Activated T-helper 1 cell treated with anti-CD3 and anti-CD28 coated beads, Interleukin-2, amount 50 U/mL, for 16 hours (primary cell): ENCODE measurements around the gene GPHA2.

Source experiments
- DNase-seq, 2 donors: peaks; one replicate each; pipeline ENCODE4 v3.0.0-alpha.2; 2020; ENCODE audit warnings: low read depth in 1 of 2, low spot score in 1 of 2

The GPHA2 gene

DNA sequence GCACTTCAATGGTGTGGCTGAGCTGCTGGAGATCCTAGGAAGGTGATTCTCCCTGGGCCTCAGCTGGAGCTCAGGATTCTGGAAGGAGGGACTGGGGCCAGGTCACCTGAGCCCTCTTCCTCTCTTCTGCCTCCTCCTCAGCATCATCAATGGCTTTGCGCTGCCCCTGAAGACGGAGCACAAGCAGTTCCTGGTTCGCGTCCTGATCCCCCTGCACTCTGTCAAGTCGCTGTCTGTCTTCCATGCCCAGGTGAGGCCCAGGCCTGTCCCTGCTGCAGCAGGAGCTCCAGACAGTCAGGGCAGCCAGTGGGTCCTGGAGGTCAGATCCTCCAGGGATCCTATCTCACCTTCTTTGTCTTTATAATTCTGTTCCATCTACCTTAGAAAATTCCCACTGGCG, 5.4 kb downstream of the GPHA2 start:
- DNase-seq: no peak

DNA sequence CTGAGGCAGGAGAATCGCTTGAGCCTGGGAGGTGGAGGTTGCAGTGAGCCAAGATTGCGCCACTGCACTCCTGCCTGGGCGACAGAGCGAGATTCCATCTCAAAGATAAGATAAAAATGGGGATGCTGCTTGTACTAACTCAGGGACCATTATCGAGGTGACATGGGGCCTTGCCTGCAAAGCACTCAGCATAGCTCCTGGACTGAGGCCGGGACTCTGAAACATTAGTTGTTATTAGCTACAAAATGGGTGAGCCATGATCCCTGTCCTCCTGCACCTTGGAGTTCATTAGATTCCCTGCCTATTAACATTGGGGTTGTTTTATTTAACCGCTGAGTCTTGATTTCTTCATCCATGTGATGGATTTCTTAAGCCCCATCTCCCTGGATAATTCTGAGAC, 6.1 kb downstream of the GPHA2 start:
- no peak for DNase-seq

DNA sequence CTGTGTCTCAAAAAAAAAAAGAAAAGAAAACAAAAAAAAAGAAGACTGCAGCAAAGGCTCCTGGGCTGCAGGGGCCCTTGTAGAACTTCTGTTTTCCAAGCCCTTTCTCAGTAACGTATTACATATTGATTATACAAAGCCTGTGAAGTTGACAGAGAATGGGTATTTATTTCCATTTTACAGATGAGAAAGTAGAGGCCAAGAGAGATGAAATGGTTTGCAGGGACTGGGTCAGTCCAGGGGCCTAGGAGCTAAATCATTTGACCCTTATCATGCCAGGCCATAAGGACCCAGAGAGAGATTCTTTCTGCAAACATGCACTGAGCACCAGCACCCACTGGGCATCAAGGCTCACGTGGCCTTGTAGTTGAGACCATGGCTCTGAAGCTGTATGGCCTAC, 6.7 kb downstream of the GPHA2 start:
- DNase-seq: no peak

DNA sequence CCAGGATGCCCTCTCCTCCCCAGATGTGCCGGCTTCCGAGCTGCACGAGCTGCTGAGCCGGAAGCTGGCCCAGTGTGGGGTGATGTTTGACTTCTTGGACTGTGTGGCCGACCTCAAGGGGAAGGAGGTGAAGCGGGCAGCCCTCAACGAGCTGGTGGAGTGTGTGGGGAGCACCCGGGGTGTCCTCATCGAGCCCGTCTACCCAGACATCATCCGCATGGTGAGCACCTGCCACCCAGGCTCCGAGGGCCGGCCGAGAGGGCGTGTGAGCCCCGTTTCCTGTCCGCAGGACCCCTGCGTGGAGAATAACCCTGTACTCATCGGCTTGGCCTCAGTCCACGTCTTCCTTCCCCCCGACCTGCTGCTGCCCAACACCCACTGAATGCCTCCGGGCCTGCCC, 9.0 kb downstream of the GPHA2 start:
- no peak for DNase-seq

DNA sequence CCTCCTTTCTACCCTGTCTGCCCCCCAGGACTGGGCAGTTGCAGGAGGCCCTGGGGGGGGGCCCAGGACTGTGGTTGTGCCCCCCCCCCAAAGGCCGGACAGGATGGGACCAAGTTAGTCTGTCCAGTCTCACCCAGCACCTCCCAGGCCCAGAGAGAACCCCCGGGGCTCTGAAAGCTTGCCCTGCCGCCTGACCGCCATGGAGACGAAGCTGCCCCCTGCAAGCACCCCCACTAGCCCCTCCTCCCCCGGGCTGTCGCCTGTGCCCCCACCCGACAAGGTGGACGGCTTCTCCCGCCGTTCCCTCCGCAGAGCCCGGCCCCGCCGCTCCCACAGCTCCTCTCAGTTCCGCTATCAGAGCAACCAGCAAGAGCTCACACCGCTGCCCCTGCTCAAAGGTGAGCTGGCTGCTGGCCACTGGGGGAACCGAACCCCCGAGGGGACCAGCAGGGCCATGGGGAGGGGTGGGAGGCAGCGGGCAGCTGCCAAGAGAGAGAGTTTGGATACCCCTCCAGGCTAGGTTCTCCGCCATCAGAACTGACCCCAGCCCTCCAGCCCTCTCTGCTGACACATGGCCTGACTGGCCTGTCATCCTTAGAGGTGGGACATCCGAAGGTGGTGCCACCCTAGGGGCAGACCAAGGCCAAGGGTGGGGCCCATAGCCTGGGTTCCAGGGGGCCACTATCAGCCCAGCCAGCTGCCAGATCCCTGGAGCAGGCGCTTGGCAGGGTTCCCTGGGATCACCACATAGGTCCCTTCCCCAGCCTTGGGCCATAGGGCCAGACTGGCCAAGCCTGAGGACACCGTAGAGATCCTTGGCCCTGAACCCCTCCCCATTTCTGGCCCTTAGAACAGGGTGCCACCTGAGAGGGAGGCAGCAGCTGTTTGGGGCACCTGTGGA, 9.9 kb downstream of the GPHA2 start:
- DNase-seq: no peak

DNA sequence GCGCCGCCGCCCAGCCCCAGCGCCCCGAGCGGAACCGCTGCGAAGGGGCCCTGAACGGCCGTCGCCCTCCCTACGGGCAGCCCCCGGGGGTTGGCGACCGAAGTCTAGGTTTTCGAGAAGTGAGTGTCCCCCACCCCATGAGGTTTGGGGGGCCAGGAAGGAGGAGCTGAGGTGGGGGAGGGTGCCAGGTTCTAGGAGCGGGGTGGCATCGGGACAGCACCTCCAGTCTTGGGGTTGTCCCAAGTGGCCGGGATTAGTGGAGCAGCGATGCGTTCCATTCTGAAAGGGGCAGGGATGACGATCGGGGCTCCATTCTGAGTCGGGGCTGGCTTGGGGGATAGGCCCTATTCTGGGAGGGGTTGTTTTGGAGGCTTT, 10.8 kb downstream of the GPHA2 start:
- no peak for DNase-seq

DNA sequence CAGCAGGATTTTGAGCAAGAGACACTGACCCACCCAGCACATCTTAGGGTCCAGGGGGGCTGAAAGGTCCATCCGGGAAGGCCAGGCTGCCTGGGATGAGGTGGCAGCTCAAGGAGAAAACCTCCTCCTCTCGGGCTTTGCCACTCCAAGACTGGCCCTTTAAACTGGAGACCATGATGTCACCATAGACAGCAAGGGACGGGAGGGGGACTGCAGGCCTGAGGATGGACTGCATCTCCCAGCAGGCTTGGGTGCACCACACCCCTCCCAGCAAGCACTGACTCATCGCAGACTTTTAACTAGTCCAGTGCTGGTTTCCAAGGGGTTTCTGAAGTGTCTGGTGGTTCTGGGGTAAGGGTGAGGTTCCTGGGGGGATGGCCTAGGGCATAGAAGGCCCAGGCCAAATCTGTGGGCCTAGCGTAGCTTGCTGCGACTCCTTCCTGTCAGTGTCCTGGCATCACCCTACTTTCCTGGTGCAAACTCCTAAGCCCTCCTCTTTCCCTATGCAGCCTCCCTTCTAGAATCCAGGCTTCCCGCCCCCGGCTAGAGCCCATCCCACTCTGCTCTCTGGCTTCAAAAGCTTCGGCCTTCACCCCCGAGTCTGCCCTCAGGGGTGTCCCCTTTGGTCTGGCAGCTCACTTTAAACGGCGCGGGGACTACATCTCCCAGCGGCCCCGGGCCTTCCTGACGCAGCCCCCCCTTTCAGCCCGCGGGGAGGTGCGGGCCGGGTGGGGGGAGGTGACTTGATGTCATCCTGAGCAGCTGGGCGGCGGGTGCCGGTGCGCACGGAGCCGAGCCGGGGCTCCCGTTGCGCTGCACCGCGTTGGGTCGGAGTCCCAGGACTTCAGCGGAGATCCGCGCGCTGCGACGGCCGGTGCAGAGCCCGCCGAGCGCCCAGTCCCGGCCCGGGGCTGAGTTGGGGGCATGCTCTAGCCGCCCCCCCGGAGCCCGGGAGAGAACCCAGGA, 11.5 kb downstream of the GPHA2 start, which contains the start of gene PPP2R5B:
TSS of gene PPP2R5B (plus strand) at position 746 of the 966 bp plus-strand sequence. CDS start 1,046 bp downstream, outside the sequence.
- DNase-seq: peak; percentile 71 to 85

DNA sequence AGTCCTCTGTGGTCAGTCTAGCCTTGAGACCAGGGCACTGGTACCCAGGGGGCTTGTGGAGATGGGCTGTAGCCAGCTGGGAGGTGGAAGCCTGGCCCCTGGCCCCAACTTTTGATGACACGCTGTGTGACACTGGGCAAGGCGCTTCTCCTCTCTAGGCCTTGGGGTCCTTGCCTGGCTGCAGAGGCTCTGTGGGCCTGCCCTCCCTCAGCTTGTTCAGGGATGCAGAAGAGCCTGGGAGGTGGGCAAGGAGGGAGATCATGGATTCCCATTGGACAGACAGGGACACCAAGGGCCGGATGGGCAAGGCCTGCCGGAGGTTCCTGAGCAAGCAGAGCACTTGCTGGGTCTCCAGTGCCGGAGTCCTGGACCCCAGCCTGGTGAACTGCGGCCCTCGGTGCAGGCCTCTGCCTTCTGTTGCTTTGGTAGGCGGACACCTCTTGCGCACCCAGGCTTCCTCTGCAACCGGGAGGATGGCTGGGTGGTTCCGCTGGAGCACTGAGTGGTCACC, 12.5 kb downstream of the GPHA2 start:
- DNase-seq: no peak

DNA sequence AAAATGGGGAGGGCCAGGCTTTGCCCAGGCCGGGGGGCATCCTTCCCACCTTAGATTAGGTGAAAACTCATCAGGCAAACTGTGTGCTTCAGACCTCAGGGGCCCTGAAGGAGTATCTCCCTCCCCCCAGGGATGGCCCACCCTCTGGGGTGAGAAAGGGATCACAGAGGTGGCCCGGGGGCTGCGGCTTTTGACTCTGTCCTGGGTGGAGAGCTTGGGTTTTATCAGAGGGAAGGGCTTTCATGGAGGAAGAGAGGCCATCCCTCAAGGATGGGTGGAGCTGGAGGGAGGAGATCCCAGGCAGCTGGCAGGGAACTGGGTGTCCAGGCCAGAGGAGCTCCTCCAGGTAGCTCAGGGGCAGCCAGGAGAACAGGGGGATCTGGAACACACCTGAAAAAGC, 14.3 kb downstream of the GPHA2 start:
- DNase-seq: no peak

DNA sequence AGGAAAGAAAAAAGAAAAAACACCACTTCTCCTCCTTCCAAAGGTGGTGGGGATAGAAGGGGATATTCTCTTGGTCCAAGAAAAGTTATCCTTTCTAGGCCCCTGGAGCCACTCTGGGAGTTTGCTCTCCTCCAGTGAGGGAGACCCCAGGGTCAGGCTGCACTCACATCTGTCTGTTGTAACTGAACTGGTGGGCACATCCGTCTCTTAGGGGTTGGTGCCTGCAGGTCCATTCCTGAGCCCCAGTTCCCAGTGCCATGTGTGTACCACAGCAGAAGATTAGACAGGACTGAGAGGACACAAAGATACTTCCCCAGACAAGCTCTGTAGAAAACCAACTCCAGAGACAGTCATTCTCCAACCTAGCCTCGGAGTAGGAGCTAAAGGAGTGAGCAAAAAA, 15.6 kb downstream of the GPHA2 start:
- DNase-seq: no peak

DNA sequence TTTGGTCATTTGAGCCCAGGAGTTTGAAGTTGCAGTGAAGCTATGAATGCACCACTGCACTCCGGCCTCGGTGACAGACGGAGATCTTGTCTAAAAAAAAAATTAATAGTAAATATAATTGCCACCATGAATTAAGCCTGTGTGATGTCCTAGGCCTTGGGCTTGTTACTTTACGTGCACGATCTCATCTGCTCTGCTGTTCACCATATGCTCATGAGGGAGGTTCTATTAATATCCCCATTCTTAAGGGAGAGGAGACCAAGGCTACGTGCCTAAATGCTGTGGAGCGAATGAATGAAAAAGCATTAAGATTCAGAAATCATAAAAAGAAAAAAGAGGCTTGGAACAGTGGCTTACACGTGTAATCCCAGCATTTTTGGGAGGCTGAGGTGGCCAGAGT, 16.1 kb downstream of the GPHA2 start:
- DNase-seq: no peak

DNA sequence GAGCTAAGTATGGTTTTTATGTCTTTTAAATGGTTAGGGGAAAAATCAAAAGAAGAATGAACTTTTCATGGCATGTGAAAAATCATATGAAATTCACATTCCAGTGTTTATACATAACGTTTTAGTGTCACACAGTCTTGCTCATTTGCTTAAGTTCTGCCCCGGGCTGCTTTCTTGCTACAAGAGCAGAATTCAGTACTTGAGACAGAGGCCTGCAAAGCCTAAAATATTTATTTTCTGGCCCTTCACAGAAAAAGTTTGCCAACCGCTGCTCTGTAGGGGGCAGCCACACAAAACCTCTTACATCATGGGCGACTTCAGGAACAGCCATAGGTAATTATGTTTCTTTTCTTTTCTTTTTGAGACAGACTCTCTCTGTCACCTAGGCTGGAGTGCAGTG, 17.7 kb downstream of the GPHA2 start:
- no peak for DNase-seq

DNA sequence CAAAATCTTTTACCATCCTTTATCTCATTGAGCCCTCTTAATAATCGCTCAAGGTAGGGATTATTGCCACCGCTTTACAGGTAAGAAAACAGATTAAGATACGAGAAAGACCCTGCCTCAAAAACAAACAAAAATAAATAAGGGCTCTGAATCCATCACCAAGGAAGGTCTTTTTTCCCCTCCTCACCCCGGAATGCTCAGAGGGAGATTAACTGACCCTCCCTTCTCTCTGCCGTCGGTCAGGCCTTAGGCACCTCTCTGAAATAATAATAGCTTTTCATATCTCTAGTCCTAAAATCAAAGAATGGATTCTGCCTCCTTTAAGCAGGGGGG, 18.1 kb downstream of the GPHA2 start:
- no peak for DNase-seq

DNA sequence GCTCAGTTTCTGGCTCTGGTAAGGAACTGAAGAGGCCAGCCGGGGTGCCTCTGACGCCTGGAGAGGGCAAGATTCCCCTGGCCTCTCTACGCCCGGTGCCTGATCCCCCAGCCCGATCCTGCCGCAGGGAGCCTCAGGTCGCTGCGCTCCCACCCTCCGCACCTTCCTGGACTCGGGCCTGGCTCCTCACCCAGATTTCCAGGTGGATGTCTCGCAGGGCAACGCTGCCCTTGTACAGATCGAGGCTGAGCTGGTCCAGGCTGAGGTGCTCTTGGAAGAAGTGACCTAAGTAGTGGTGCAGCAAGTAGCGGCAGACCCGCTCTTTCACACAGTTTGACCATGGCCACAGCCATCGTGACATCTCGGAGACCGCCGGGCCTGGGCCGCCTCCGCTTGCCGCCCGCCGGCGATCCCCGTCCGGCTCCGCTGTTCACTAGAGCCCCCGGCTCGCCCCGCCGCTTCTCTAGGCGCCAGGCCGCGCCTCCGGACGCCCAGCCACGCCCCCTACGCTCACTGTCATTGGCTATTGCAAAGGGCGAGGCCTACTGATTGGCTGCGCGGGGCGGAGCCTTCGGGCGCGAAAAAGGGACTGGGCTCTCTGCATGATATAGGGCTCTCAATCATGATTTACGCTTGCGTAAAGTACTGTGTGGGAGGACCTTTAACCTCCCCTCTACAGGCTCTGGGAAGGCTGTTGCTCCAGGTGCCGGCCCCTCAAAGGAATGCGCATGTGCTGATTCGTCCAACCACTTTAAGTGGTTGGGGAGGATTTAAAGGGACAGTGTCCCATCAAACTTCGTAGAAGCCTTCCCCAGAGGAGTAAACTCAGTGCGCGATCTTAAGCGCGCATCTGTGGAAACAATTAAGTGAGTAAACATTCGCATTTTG, 18.7 kb downstream of the GPHA2 start, which contains the start of gene ATG2A:
TSS of gene ATG2A (minus strand) at position 435 of the 888 bp plus-strand sequence. CDS start at position 361, 74 bp downstream.
- DNase-seq: peak; percentile 98

DNA sequence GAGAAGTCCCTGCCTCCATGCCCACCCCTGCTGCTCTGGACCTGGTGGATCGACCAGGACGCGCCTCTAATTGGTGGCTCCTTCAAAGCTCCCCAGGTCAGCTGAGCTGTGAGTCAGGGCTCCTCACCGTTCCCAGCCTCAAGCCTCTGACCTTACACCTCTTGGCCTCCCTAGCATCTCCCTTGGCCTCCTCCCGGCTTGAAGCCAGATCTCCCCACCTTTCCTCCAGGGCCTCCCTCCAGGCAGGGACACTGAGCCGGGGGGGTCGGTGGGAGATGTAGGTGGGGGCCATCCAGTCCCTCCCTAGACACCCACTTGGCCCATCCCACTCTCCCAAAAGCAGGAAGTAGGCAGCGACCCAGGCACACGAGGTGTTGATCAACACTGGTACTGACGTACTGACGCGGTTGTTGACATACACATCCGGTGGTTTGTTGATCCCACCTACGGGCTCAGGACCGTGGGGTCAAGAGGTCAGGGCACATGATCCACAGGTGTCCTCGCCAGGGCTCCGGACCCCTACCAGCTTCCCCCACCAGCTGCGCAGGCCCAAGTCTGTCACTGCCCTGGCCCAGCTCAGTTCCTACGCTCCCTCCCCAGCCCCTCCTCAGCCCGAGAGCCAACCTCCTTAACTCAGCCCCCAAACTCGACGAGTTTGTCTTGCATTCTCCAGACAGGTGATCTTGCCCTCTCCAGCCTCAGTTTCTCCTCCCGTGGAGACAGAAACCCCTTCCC, 19.5 kb downstream of the GPHA2 start:
- DNase-seq: no peak

DNA sequence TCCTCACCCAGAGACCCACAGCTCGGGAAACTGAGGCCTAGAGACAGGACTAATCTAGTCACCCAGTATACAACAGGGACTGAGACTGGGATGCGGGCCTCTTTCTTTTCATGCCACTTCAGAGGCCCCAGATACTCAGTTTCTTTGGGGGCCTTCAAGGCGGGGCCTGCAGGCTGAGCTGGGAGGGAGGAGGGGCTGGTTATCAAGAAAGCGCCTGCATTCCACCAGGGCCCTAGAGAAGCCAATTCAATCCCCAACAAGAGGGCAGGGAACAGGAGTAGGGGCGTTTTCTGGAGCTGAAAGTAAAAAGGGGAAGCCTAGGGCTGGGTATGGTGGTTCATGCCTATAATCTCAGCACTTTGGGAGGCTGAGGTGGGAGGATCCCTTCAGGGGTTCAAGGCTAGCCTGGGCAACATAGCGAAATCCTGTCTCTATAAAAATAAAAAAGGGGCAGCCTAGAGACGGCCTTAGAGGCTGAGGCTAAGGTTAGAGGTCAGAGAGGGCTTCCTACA, 20.3 kb downstream of the GPHA2 start:
- no peak for DNase-seq

DNA sequence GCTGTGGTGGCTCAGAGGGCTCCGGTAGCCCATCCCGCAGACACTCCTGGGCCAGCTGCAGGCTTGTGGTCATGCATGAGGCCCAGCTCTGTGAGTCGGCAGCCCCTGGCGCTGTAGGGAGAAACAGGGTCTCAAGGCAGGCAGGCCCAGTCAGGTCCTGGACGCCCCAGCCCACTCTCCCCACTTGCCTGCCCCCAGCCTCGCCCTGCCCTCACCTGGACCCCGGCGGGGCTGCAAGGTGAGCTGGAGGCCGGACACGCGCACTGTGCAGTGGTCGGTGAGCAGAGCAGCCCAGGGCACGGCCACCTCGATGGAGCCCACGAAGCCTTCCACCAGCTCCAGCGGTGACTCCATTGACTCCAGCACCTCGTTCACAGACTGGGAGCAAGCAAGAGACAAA, 21.6 kb downstream of the GPHA2 start:
- DNase-seq: no peak

DNA sequence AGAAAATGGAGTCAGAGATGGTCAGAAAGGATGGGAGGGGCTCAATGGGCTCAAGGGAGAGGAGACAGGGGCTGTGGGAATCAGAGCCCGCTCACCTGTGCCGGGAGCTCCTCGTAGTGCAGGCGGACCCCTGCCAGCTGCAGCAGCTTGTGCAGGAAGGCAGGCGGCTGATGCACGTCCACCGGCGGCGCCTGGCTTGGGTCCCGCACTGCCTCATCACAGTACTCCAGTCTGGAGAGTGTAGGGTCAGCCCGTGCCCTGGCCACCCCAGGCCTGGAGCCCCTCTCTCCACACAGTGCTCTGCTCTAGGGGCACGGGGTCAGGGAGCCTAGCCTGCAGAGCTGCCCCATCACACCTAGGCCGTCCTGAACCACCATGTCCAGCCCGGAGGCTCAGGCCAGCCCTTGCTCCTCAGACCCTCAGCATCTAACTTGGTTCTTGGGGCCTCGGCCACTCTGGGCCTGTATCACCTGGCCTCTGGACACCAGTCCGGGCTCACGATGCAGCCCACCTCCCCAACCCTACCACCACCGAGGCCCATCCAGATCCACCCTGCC, 22.4 kb downstream of the GPHA2 start:
- DNase-seq: no peak

DNA sequence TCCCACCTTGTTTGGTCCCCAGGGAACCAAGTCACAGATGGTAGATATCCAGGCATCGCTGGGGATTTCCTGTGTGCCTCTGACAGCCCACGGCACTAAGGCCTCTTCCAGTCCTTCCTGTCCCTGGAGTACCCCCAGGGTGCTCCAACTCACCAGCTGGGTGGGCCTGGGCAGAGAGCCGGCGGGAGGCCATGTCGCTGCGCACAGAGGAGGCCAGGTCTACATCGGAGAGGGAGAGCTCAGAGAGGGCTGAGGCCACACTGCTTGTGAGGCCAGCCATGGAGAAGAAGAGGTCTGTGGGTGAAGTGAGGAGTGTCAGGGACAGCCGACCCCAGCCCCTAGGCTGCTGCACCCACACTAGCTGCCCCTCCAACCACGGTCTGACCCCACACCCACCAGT, 24.0 kb downstream of the GPHA2 start:
- DNase-seq: no peak

DNA sequence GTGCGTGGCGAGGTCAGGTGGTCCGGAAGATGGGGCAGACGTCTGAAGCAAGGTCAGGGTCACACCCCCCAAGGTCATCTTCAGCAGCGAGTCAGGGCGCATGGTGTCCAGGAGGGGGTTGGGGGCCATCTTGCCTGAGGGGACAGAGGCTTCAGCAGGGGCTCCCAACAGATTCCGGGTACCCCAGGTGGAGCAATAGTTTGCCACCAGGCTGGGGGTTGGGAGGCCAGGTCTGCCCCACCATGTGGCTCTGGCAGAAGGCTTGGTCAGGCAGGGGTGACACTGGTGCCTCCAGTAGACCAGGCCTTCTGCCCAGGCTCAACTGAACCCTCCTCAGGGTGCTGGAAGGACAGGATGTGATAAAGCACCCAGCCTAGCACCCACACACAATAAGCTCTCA, 24.6 kb downstream of the GPHA2 start:
- DNase-seq: no peak
